GM12878 (cell line): Measurements from ENCODE around the gene PHGDH. TPM values are rescaled to one million over a fixed set of nuclear protein-coding genes. Genes with fewer than 3 reads are reported as not detected.

Source experiments
- ATAC-seq: fragments of 200-7000 bp; cut with Tn5 transposase; 3 replicates; pipeline ENCODE4 v1.9.1; 2020; ENCODE audit warnings: mild to moderate bottlenecking, moderate library complexity
- BruUV-seq: library from RNA; stranded (reverse); fragments of 400-500 nt; replicated peaks from 2 replicates; lab custom pipeline; 2021; lab: Mats Ljungman, UMichigan
- CTCF ChIA-PET: fragments of 300-600 bp; sonication (Branson Sonifier 250); formaldehyde crosslinking; extraction: SDS; loops from one replicate; lab custom pipeline; 2021; ENCODE audit warnings: inconsistent platforms; lab: Yijun Ruan, JAX
- POLR2A ChIA-PET: fragments of 350-600 bp; formaldehyde crosslinking; extraction: SDS; loops from one replicate; lab custom pipeline; 2021; ENCODE audit warnings: inconsistent platforms; lab: Charles Lee
- RAD21 ChIA-PET: fragments of 300-600 bp; sonication (Branson Sonifier 250); formaldehyde crosslinking; loops from one replicate; lab custom pipeline; 2023; ENCODE audit warnings: antibody characterized with exemption; ENCODE audit not compliant: unreplicated experiment; lab: Charles Lee
- SMC1A ChIA-PET: fragments of 300-600 bp; sonication (Branson Sonifier 250); formaldehyde crosslinking; loops from one replicate; lab custom pipeline; 2023; ENCODE audit not compliant: unreplicated experiment, uncharacterized antibody; lab: Charles Lee
- DNase-seq: peaks from one replicate; pipeline ENCODE4 v3.0.0-alpha.2; 2011; ENCODE audit warnings: low read depth, low spot score
- FAIRE-seq: peaks from 3 replicates; lab custom pipeline; 2011; peaks lifted over from hg19 to GRCh38; lab: Jason Lieb, UNC
- H2AFZ ChIP-seq: 2 replicates; pipeline ENCODE4 v1.6.0; 2011; ENCODE audit warnings: low read depth, low read length, control low read depth; ENCODE audit not compliant: control insufficient read depth
- H3K27ac ChIP-seq: 2 replicates; pipeline ENCODE4 v1.5.1; 2011; ENCODE audit warnings: control low read depth; ENCODE audit not compliant: control insufficient read depth, insufficient read depth
- H3K27me3 ChIP-seq, 2 experiments: replicated peaks in 1 of 2; 2 replicates each; pipeline versions ENCODE4 v1.6.0 to v1.6.1; 2011; ENCODE audit warnings: low read length in 1 of 2; ENCODE audit not compliant: control insufficient read depth in 2 of 2, insufficient read depth in 2 of 2
- H3K36me3 ChIP-seq, 2 experiments: 2 replicates each; pipeline ENCODE4 v1.5.1; 2011; ENCODE audit warnings: low read length in 1 of 2; ENCODE audit not compliant: control insufficient read depth in 2 of 2, insufficient read depth in 2 of 2
- H3K4me1 ChIP-seq: 2 replicates; pipeline ENCODE4 v1.6.1; 2011; ENCODE audit warnings: mild to moderate bottlenecking, low read length, moderate library complexity, mixed read lengths; ENCODE audit not compliant: control insufficient read depth, insufficient read depth
- H3K4me2 ChIP-seq: 2 replicates; pipeline ENCODE4 v1.6.0; 2011; ENCODE audit warnings: control low read depth; ENCODE audit not compliant: control insufficient read depth, insufficient read depth
- H3K4me3 ChIP-seq: fragments of 200-600 bp; sonication (generic); 2 replicates; pipeline ENCODE4 v1.5.1; 2016
- H3K79me2 ChIP-seq: 2 replicates; pipeline ENCODE4 v1.6.0; 2011; ENCODE audit warnings: low read length; ENCODE audit not compliant: control insufficient read depth, insufficient read depth
- H3K9ac ChIP-seq: 2 replicates; pipeline ENCODE4 v1.8.0; 2011; ENCODE audit warnings: low read length, control low read depth, mixed read lengths; ENCODE audit not compliant: control insufficient read depth, insufficient read depth
- H3K9me3 ChIP-seq: replicated peaks from 3 replicates; pipeline ENCODE4 v1.5.1; 2011; ENCODE audit warnings: mild to moderate bottlenecking, low read length; ENCODE audit not compliant: control insufficient read depth, insufficient read depth
- H4K20me1 ChIP-seq: 2 replicates; pipeline ENCODE4 v1.6.0; 2011; ENCODE audit not compliant: control insufficient read depth, insufficient read depth
- ETV6 ChIP-seq, 2 experiments: fragments of 450-650 bp in 1 of 2; IDR thresholded peaks in 1 of 2; conservative IDR thresholded peaks in 1 of 2; 2 replicates each; pipeline ENCODE4 v1.6.1; 2014; ENCODE audit warnings: antibody characterized with exemption in 1 of 2, borderline replicate concordance in 1 of 2, low read depth in 1 of 2, mild to moderate bottlenecking in 1 of 2, moderate library complexity in 1 of 2
- FOXK2 ChIP-seq: fragments of 450-650 bp; IDR thresholded peaks from 2 replicates; pipeline ENCODE4 v1.6.1; 2017; ENCODE audit warnings: mild to moderate bottlenecking, moderate library complexity
- POLR2A ChIP-seq: IDR thresholded peaks from 2 replicates; pipeline ENCODE4 v1.6.1; 2011; ENCODE audit warnings: low read depth, mild to moderate bottlenecking, low read length
- RCOR1 ChIP-seq: conservative IDR thresholded peaks from 2 replicates; pipeline ENCODE4 v1.6.1; 2012; ENCODE audit warnings: low read depth, low read length, improper control_type of control experiment
- STAT3 ChIP-seq: IDR thresholded peaks from 2 replicates; pipeline ENCODE4 v1.6.1; 2011; ENCODE audit warnings: low read depth, low read length, improper control_type of control experiment
- WGBS: methylation state at CpG from one replicate; pipeline ENCODE4 v1.1.6; 2016; ENCODE audit warnings: low lambda C conversion rate; ENCODE audit not compliant: insufficient replicate concordance, insufficient coverage; ENCODE audit errors: missing lambda C conversion rate; 5-methylcytosine and 5-hydroxymethylcytosine counted together
- in situ Hi-C: fragments of 300-500 bp; cut with MboI; formaldehyde crosslinking; loops from 9 replicates; pipeline ENCODE4 v1.14.3; 2018; ENCODE audit warnings: mixed read lengths
- intact Hi-C: fragments of 100-400 bp; cut with micrococcal nuclease; formaldehyde crosslinking; loops from one replicate; pipeline ENCODE4 v1.14.2; 2022; ENCODE audit not compliant: unreplicated experiment
- polyA plus RNA-seq, 11 experiments: library from polyadenylated mRNA; depleted of rRNA in 4 of 11; unstranded in 6 of 11; stranded (reverse) in 5 of 11; fragments of >200 nt; fragmentation: Nextera tagmentation in 4 of 11; fragmentation: Illumina TruSeq in 1 of 11; extraction: Ambion mirVana in 4 of 11; extraction: Trizol in 1 of 11; gene quantifications; 1 replicate in 1 of 11; 2 replicates in 10 of 11; pipeline versions ENCODE4 v1.2.1 to v1.2.3, GENCODE V29; 2011 to 2016; ENCODE audit warnings: inconsistent platforms in 2 of 11, missing spikeins in 2 of 11, low read depth in 1 of 11
- total RNA-seq, 4 experiments: library from RNA; depleted of rRNA in 3 of 4; stranded (reverse); fragments of >200 nt in 3 of 4; fragmentation: Illumina TruSeq in 1 of 4; extraction: Trizol in 1 of 4; gene quantifications; 2 replicates each; pipeline versions ENCODE4 v1.2.1 to v1.2.3, GENCODE V29; 2013 to 2021
- TF ChIP-seq, protein P1 (sequence below): fragments of 450-650 bp; IDR thresholded peaks from 2 replicates; pipeline ENCODE4 v1.6.1; 2016; ENCODE audit warnings: mild to moderate bottlenecking

PHGDH gene
- total and polyA plus RNA-seq, 10 of the 15 experiments (the other 5 are each of a cell fraction or from before 2014, with no cell fraction given), result 3.9 to 47.8 (median 25.9) TPM

DNA sequence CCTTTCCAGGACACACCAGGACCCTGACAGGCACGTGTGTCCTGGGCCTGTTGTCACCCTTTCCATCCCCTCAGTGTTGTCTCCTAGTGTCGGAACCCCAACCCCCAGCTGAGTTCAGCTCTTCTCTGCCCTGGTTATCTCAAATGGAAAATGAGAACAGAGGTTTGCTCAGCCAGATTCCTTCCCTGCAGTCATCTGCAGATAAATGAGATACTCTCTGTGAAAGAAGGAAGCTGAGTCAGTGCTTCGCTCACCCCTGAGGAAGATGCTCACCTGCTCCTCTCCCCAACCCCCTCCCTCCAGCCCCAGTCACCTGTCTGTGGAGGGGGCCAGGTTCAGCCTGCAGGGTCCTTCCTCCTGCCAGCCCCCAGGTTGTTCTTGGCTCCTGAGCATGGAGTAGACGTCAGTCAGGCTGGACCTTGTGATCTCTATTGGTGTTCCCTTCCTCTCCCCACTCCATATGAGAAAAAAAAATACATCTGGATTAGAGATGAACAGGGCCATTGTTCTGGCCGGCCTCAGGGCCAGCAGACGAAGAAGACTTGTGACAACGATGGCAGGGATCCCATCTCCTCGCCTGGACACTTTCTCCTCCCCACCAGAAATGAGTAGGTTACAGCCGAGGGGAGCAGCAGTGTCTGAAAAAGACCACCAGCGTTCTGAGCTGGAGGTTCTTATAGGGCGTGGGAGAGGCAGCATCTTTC, 20.9 kb downstream of the PHGDH start:
- no peaks in the 10 kb centered on the region for H3K79me2 ChIP-seq
- no peaks in the 10 kb centered on the region for H3K9me3 ChIP-seq
- DNase-seq (no peak), FAIRE-seq (no peak), ATAC-seq (no peak)
- no peaks in the 10 kb centered on the region for H4K20me1 ChIP-seq
- POLR2A ChIA-PET, result no interaction called here
- no peak overlapping the region for H3K27ac ChIP-seq
- H3K9ac ChIP-seq, result no peak overlapping the region
- H3K27me3 ChIP-seq, result no peaks in the 10 kb centered on the region
- intact Hi-C loops, result no loop called here
- H2AFZ ChIP-seq, result no peak overlapping the region
- H3K4me3 ChIP-seq, result no peak overlapping the region
- TF ChIP-seq RCOR1, result no peak
- 0 out of 2 replicates have a peak, but pooled peaks have one; percentile 17 for TF ChIP-seq POLR2A
- H3K36me3 ChIP-seq, result peaks cover 0 to 2% of the 10 kb centered on the region in 2 experiments; a peak in 2 of 4 replicates
- WGBS, result 20% methylated on average over 11 of the region's 11 CpGs
- SMC1A ChIA-PET, result no interaction called here
- no TSS peak for BruUV-seq
- in situ Hi-C loops, result no loop called here
- RAD21 ChIA-PET, result no interaction called here
- H3K4me1 ChIP-seq, result no peaks in the 10 kb centered on the region
- no peak overlapping the region for H3K4me2 ChIP-seq
- CTCF ChIA-PET, result interaction anchor here (0.5 to 1.3 kb wide), 2 partner anchors 11 to 40 kb away, joined by 3 to 5 read pairs; no protein-coding TSS in a partner anchor

- Histone ChIP-seq H4K20me1 (no peaks in the 10 kb centered on the region), H3K79me2 (no peaks in the 10 kb centered on the region), H3K27ac (no peak overlapping the region), H3K9ac (no peak overlapping the region), H3K27me3 (no peaks in the 10 kb centered on the region), H3K9me3 (no peaks in the 10 kb centered on the region), H3K36me3 (peaks cover 0 to 2% of the 10 kb centered on the region in 2 experiments; a peak in 2 of 4 replicates), H3K4me1 (no peaks in the 10 kb centered on the region), H3K4me2 (no peak overlapping the region), H2AFZ (no peak overlapping the region), H3K4me3 (no peak overlapping the region)
- TF ChIP-seq FOXK2, result no peak
- TF ChIP-seq, protein P1, sequence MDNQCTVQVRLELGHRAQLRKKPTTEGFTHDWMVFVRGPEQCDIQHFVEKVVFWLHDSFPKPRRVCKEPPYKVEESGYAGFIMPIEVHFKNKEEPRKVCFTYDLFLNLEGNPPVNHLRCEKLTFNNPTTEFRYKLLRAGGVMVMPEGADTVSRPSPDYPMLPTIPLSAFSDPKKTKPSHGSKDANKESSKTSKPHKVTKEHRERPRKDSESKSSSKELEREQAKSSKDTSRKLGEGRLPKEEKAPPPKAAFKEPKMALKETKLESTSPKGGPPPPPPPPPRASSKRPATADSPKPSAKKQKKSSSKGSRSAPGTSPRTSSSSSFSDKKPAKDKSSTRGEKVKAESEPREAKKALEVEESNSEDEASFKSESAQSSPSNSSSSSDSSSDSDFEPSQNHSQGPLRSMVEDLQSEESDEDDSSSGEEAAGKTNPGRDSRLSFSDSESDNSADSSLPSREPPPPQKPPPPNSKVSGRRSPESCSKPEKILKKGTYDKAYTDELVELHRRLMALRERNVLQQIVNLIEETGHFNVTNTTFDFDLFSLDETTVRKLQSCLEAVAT, result no peak
- TF ChIP-seq STAT3, result no peak
- no peak for TF ChIP-seq ETV6 (conservative IDR thresholded peaks at IDR 0.05 in 1 of 2, IDR thresholded peaks at IDR 0.05 in 1 of 2; ENCODE audit: borderline replicate concordance in 1 of 2, low read depth in 1 of 2)
- BruUV-seq, result no TSS peak
- intact Hi-C loops (no loop called here), in situ Hi-C loops (no loop called here)
- ChIA-PET CTCF (interaction anchor here (1.8 kb wide), 1 partner anchor 10 kb away, joined by 13 read pairs; no protein-coding TSS in a partner anchor), POLR2A (no interaction called here), RAD21 (no interaction called here), SMC1A (no interaction called here)
- 1% methylated on average over 3 of the region's 3 CpGs for WGBS
- FAIRE-seq, result no peak
- DNase-seq, result no peak
- ATAC-seq, result no peak
These were observed 22.0 kb downstream of the PHGDH start for GRCh38 chr1:119733754-119734153.
